Progenitor cell of endocrine pancreas (in vitro differentiated cells): ENCODE results near the gene MYB. TPM values are rescaled to one million over a fixed set of nuclear protein-coding genes. Genes with fewer than 3 reads are reported as not detected.

Experiments used
- DNase-seq: peaks from one replicate; pipeline ENCODE4 v3.0.0; 2021; ENCODE audit warnings: low spot score; ENCODE audit not compliant: unreplicated experiment
- H3K27ac Mint-ChIP-seq: 2 replicates; pipeline ENCODE4 v1.8.0; 2021; ENCODE audit warnings: mild to moderate bottlenecking, moderate library complexity, mixed read lengths
- H3K27me3 Mint-ChIP-seq: 2 replicates; pipeline ENCODE4 v1.8.0; 2021; ENCODE audit warnings: mixed read lengths
- H3K36me3 Mint-ChIP-seq: 2 replicates; pipeline ENCODE4 v1.8.0; 2022; ENCODE audit warnings: mixed read lengths; ENCODE audit not compliant: insufficient read depth
- H3K4me1 Mint-ChIP-seq: 2 replicates; pipeline ENCODE4 v1.8.0; 2021; ENCODE audit warnings: low read depth, mixed read lengths
- H3K4me3 Mint-ChIP-seq: 2 replicates; pipeline ENCODE4 v1.8.0; 2021; ENCODE audit warnings: low read depth, mild to moderate bottlenecking, moderate library complexity, mixed read lengths
- H3K9me3 Mint-ChIP-seq: 2 replicates; pipeline ENCODE4 v1.8.0; 2021; ENCODE audit warnings: low read depth, mixed read lengths
- CTCF ChIP-seq: fragments of 200-600 bp; sonication (generic); IDR thresholded peaks from one replicate; pipeline ENCODE4 v1.5.0; 2021; ENCODE audit warnings: antibody characterized with exemption, mild to moderate bottlenecking; ENCODE audit not compliant: unreplicated experiment
- microRNA-seq: library from miRNA; unstranded; fragments of <30 nt; microRNA quantifications from one replicate; pipeline ENCODE4 v1.1.0, GENCODE V29; 2020; ENCODE audit warnings: borderline number of aligned reads; ENCODE audit not compliant: unreplicated experiment
- total RNA-seq: library from RNA; stranded (reverse); gene quantifications from 2 replicates; pipeline ENCODE4 v1.2.1, GENCODE V29; 2021

Gene MYB
- total RNA-seq, 1 donor from 2014 or later, result 5.6 TPM

GRCh38 chr6:135266675-135267074 is 85.6 kb downstream of the MYB start:
- peaks cover 3% of the 10 kb centered on the region for H3K9me3 Mint-ChIP-seq
- H3K27ac Mint-ChIP-seq, result no peak overlapping the region
- no peaks in the 10 kb centered on the region for H3K36me3 Mint-ChIP-seq
- peaks cover 30% of the 10 kb centered on the region for H3K4me1 Mint-ChIP-seq
- no peak overlapping the region for H3K4me3 Mint-ChIP-seq
- DNase-seq, result no peak
- TF ChIP-seq CTCF, result no peak
- H3K27me3 Mint-ChIP-seq, result peaks cover 3% of the 10 kb centered on the region

GRCh38 chr6:135267085-135267484 is 86.0 kb downstream of the MYB start:
- Mint-ChIP-seq H3K4me3 (no peak overlapping the region), H3K36me3 (no peaks in the 10 kb centered on the region), H3K27me3 (peaks cover 3% of the 10 kb centered on the region), H3K27ac (no peak overlapping the region), H3K4me1 (peaks cover 32% of the 10 kb centered on the region), H3K9me3 (peaks cover 3% of the 10 kb centered on the region)
- no peak for TF ChIP-seq CTCF
- no peak for DNase-seq

GRCh38 chr6:135268263-135268662 is 87.2 kb downstream of the MYB start:
- no peak for DNase-seq
- Mint-ChIP-seq H3K4me1 (peaks cover 32% of the 10 kb centered on the region), H3K9me3 (peaks cover 3% of the 10 kb centered on the region), H3K27me3 (no peaks in the 10 kb centered on the region), H3K36me3 (no peaks in the 10 kb centered on the region), H3K27ac (no peak overlapping the region), H3K4me3 (no peak overlapping the region)
- TF ChIP-seq CTCF, result no peak

- Mint-ChIP-seq H3K27me3 (no peaks in the 10 kb centered on the region), H3K9me3 (peaks cover 3% of the 10 kb centered on the region), H3K4me3 (no peak overlapping the region), H3K36me3 (no peaks in the 10 kb centered on the region), H3K4me1 (peaks cover 32% of the 10 kb centered on the region), H3K27ac (no peak overlapping the region)
- TF ChIP-seq CTCF, result no peak
- no peak for DNase-seq
These were observed 87.6 kb downstream of the MYB start for GRCh38 chr6:135268740-135269139.

Small RNA genes within 50 kb of the gene (microRNA-seq; reads per million reads assigned to microRNA genes)
- not detected for gene MIR548A2

Other genes starting within 250 kb of the MYB start
- gene ALDH8A1, start 231.2 kb upstream of the MYB start, total RNA-seq, result 0.40 and 1.5 TPM in 2 replicates
- 77.2 and 88.7 TPM in 2 replicates for gene HBS1L, start 126.5 kb upstream of the MYB start, total RNA-seq